SH-SY5Y (cell line): ENCODE measurements around the gene PDLIM5.

Experiments used
- GATA2 ChIP-seq: IDR thresholded peaks from 2 replicates; pipeline ENCODE4 v1.6.1; 2011; ENCODE audit warnings: mild to moderate bottlenecking, low read depth, low read length
- GATA3 ChIP-seq: IDR thresholded peaks from 2 replicates; pipeline ENCODE4 v1.6.1; 2011; ENCODE audit warnings: low read depth, mild to moderate bottlenecking, low read length, moderate library complexity

- TF ChIP-seq GATA2, result no peak
- no peak for TF ChIP-seq GATA3
Measured at GRCh38 chr4:94641702-94642560, 190.2 kb downstream of the PDLIM5 start.
